ENCODE data around the gene PPP2R3A.
"Not testable (repeated sequence)": the region's sequence is repeated elsewhere in the genome, so short reads cannot be mapped to it uniquely, and the experiment has no call there.

Gene PPP2R3A

GRCh38 chr3:135929670-135930069, 35.9 kb upstream of the PPP2R3A start:
- DNase-seq (ENCODE audit: low read depth), result no peak
- TF ChIP-seq, protein P1, sequence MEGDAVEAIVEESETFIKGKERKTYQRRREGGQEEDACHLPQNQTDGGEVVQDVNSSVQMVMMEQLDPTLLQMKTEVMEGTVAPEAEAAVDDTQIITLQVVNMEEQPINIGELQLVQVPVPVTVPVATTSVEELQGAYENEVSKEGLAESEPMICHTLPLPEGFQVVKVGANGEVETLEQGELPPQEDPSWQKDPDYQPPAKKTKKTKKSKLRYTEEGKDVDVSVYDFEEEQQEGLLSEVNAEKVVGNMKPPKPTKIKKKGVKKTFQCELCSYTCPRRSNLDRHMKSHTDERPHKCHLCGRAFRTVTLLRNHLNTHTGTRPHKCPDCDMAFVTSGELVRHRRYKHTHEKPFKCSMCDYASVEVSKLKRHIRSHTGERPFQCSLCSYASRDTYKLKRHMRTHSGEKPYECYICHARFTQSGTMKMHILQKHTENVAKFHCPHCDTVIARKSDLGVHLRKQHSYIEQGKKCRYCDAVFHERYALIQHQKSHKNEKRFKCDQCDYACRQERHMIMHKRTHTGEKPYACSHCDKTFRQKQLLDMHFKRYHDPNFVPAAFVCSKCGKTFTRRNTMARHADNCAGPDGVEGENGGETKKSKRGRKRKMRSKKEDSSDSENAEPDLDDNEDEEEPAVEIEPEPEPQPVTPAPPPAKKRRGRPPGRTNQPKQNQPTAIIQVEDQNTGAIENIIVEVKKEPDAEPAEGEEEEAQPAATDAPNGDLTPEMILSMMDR (IDR thresholded peaks at IDR 0.05; ENCODE audit: low read depth, low read length), result no peak
- H3K4me3 ChIP-seq (ENCODE audit: low read depth, low read length), result no peak overlapping the region

- no peak for DNase-seq (ENCODE audit: low read depth)
- TF ChIP-seq POLR2A (IDR thresholded peaks at IDR 0.05; ENCODE audit: extremely low read depth, insufficient read length) (no peak), MYC (IDR thresholded peaks at IDR 0.05; ENCODE audit: low read depth, low read length) (no peak), MAX (IDR thresholded peaks at IDR 0.05; ENCODE audit: low read depth, low read length) (no peak)
- TF ChIP-seq, protein P1 (IDR thresholded peaks at IDR 0.05; ENCODE audit: low read depth, low read length), result no peak
- no peak overlapping the region for H3K4me3 ChIP-seq (ENCODE audit: low read depth, low read length)
These were observed 35.3 kb upstream of the PPP2R3A start for GRCh38 chr3:135930255-135930654.

- H3K4me3 ChIP-seq (ENCODE audit: low read depth, low read length); DNase-seq (ENCODE audit: low read depth): not testable (repeated sequence)
These were observed 30.4 kb upstream of the PPP2R3A start for GRCh38 chr3:135935171-135935570.

- not testable (repeated sequence) for DNase-seq (ENCODE audit: low read depth); H3K4me3 ChIP-seq (ENCODE audit: low read depth, low read length)
These were observed 27.8 kb upstream of the PPP2R3A start for GRCh38 chr3:135937766-135938165.

DNA sequence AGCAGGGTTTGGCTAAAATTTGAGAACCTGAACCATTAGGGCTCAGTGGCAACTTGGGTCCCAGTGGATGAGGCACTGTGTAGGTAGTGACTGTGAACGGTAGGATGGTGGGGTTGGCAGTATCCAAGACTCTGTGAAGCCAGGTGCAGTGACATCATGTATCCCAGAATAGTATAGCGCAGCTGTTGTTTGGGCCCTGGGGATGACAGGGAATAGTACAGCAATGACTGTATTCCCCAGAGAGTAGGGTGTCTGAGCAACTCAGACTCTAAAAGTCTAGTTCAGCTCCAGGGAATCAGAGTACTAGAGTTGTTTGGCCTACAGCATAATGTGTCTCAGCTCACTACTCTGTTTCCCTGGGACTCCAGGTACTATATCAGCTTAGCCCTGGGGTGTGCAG, 20.7 kb upstream of the PPP2R3A start:
- no peak for DNase-seq (ENCODE audit: low read depth)
- no peak for TF ChIP-seq MAX (IDR thresholded peaks at IDR 0.05; ENCODE audit: low read depth, low read length)
- no peak for TF ChIP-seq MYC (IDR thresholded peaks at IDR 0.05; ENCODE audit: low read depth, low read length)
- no peak for TF ChIP-seq POLR2A (IDR thresholded peaks at IDR 0.05; ENCODE audit: extremely low read depth, insufficient read length)
- TF ChIP-seq, protein P1 (IDR thresholded peaks at IDR 0.05; ENCODE audit: low read depth, low read length), result no peak

GRCh38 chr3:135950941-135951340, 14.6 kb upstream of the PPP2R3A start:
- TF ChIP-seq POLR2A (IDR thresholded peaks at IDR 0.05; ENCODE audit: extremely low read depth, insufficient read length) (no peak), MAX (IDR thresholded peaks at IDR 0.05; ENCODE audit: low read depth, low read length) (no peak), MYC (IDR thresholded peaks at IDR 0.05; ENCODE audit: low read depth, low read length) (no peak)
- TF ChIP-seq, protein P1 (IDR thresholded peaks at IDR 0.05; ENCODE audit: low read depth, low read length), result no peak
- no peak for DNase-seq (ENCODE audit: low read depth)
- H3K4me3 ChIP-seq (ENCODE audit: low read depth, low read length), result no peak overlapping the region

More for the DNA sequence above, 20.7 kb upstream of the PPP2R3A start:
- H3K4me3 ChIP-seq (ENCODE audit: low read depth, low read length), result no peak overlapping the region

DNA sequence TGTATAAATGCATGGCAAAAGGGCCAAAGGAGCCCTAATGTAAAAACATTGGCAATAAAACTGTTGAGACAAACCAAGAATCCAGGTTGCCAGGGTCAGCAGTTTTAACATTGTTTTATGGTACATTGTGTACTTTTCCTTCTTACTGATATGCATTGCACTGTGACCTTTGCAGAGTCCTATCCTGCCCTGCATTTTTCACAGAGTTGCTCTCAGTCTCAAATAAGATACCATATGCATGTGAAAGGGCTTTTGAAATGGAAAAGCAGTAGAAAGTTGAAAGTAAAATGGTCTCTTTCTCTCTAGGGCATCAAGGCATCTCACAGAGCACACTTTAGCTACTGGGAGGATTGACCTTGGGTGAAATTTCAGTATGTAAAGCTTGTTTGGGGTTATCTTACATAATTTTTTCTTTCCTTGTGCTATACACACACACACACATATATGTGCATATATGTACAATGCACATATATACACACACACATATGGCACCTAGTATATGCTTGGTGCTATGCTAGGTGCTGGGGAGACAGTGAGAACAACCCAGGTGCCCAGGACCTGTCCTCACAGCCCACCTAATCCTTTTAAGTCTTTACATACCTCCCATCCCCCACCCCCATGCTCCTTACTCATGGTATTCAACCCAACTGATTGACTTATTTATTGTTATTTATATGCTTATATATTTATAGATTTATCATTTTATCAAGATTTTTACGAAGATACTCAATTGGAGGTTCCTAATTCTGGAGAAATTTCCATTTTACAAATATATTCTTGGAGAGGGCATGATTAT, 1.2 kb upstream of the PPP2R3A start:
- DNase-seq (ENCODE audit: low read depth), result no peak
- H3K4me3 ChIP-seq (ENCODE audit: low read depth, low read length), result no peak overlapping the region
- TF ChIP-seq MYC (IDR thresholded peaks at IDR 0.05; ENCODE audit: low read depth, low read length) (no peak), MAX (IDR thresholded peaks at IDR 0.05; ENCODE audit: low read depth, low read length) (no peak), POLR2A (IDR thresholded peaks at IDR 0.05; ENCODE audit: extremely low read depth, insufficient read length) (no peak)
- TF ChIP-seq, protein P1 (IDR thresholded peaks at IDR 0.05; ENCODE audit: low read depth, low read length), result no peak
